Vagina (tissue), 2 donors: ENCODE results near the gene TARS2. TPM values are rescaled to one million over a fixed set of nuclear protein-coding genes. Genes with fewer than 3 reads are reported as not detected.

Experiments
- DNase-seq, 2 donors: peaks; one replicate each; pipeline ENCODE4 v3.0.0-alpha.2; 2017; ENCODE audit errors: extremely low spot score in 2 of 2
- H3K27ac ChIP-seq: fragments of 200-600 bp; sonication (generic); one replicate; pipeline ENCODE4 v1.5.1; 2019
- H3K27me3 ChIP-seq: fragments of 200-600 bp; sonication (generic); one replicate; pipeline ENCODE4 v1.5.1; 2019
- H3K36me3 ChIP-seq, 2 donors: fragments of 200-600 bp; sonication (generic); one replicate each; pipeline ENCODE4 v1.5.1; 2017 to 2019
- H3K4me1 ChIP-seq: fragments of 200-600 bp; sonication (generic); one replicate; pipeline ENCODE4 v1.5.1; 2019
- H3K4me3 ChIP-seq, 2 donors: fragments of 200-600 bp; sonication (generic); 1 replicate in 1 of 2; 2 replicates in 1 of 2; pipeline ENCODE4 v1.5.1; 2016 to 2019
- H3K9me3 ChIP-seq: fragments of 200-600 bp; sonication (generic); one replicate; pipeline ENCODE4 v1.5.1; 2019
- POLR2A ChIP-seq, 2 donors: fragments of 450-650 bp; IDR thresholded peaks; one replicate each; pipeline ENCODE4 v1.6.1; 2017; ENCODE audit warnings: antibody characterized with exemption in 2 of 2, mild to moderate bottlenecking in 2 of 2, moderate library complexity in 2 of 2
- POLR2AphosphoS5 ChIP-seq, 2 donors: sonication (generic); formaldehyde crosslinking; IDR thresholded peaks; one replicate each; pipeline ENCODE4 v1.9.0; 2017; ENCODE audit warnings: antibody characterized with exemption in 2 of 2, mild to moderate bottlenecking in 2 of 2, low read depth in 1 of 2; ENCODE audit not compliant: insufficient read depth in 1 of 2
- intact Hi-C: fragments of 100-400 bp; cut with DNase I; formaldehyde crosslinking; loops from one replicate; pipeline ENCODE4 v1.15.1; 2023
- total RNA-seq: library from RNA; depleted of rRNA; stranded (reverse); fragments of >200 nt; gene quantifications from one replicate; pipeline ENCODE4 v1.2.3, GENCODE V29; 2016
- TF ChIP-seq, protein P1 (sequence below), 3 experiments: fragments of 450-650 bp in 2 of 3; fragments of 200-600 bp in 1 of 3; sonication (generic) in 1 of 3; IDR thresholded peaks; one replicate each; pipeline ENCODE4 v1.5.1; 2017 to 2019; ENCODE audit warnings: antibody characterized with exemption in 3 of 3, mild to moderate bottlenecking in 2 of 3, moderate library complexity in 2 of 3

The TARS2 gene
- total RNA-seq, 1 donor from 2014 or later: 17.4 TPM

GRCh38 chr1:150546294-150546937 lies 59.2 kb downstream of the TARS2 start:
- intact Hi-C loops: no loop called here
- H3K27ac ChIP-seq: no peak overlapping the region
- H3K4me1 ChIP-seq: peaks cover 24% of the 10 kb centered on the region
- DNase-seq: no peak
- TF ChIP-seq POLR2A (IDR thresholded peaks at IDR 0.05): no peak
- TF ChIP-seq, protein P1, sequence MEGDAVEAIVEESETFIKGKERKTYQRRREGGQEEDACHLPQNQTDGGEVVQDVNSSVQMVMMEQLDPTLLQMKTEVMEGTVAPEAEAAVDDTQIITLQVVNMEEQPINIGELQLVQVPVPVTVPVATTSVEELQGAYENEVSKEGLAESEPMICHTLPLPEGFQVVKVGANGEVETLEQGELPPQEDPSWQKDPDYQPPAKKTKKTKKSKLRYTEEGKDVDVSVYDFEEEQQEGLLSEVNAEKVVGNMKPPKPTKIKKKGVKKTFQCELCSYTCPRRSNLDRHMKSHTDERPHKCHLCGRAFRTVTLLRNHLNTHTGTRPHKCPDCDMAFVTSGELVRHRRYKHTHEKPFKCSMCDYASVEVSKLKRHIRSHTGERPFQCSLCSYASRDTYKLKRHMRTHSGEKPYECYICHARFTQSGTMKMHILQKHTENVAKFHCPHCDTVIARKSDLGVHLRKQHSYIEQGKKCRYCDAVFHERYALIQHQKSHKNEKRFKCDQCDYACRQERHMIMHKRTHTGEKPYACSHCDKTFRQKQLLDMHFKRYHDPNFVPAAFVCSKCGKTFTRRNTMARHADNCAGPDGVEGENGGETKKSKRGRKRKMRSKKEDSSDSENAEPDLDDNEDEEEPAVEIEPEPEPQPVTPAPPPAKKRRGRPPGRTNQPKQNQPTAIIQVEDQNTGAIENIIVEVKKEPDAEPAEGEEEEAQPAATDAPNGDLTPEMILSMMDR (IDR thresholded peaks at IDR 0.05): no peak
- no peak for TF ChIP-seq POLR2AphosphoS5 (IDR thresholded peaks at IDR 0.05; ENCODE audit: insufficient read depth in 1 of 2, low read depth in 1 of 2)
- H3K4me3 ChIP-seq: no peak overlapping the region
- H3K36me3 ChIP-seq: no peaks in the 10 kb centered on the region
- H3K9me3 ChIP-seq: no peaks in the 10 kb centered on the region
- no peaks in the 10 kb centered on the region for H3K27me3 ChIP-seq

GRCh38 chr1:150548324-150548631 lies 61.1 kb downstream of the TARS2 start:
- peak overlapping the region; percentile 61 to 73 for H3K4me3 ChIP-seq
- TF ChIP-seq POLR2AphosphoS5 (IDR thresholded peaks at IDR 0.05; ENCODE audit: insufficient read depth in 1 of 2, low read depth in 1 of 2) (no peak), POLR2A (IDR thresholded peaks at IDR 0.05) (no peak)
- TF ChIP-seq, protein P1 (IDR thresholded peaks at IDR 0.05): no peak

GRCh38 chr1:150548632-150549495 lies 61.6 kb downstream of the TARS2 start, which contains the start of gene ADAMTSL4:
Gene ADAMTSL4 (plus strand): TSS chr1:150549408. CDS start chr1:150552289, 2,881 bp downstream.
- intact Hi-C loops: no loop called here
- Histone ChIP-seq H3K4me3 (peak within 1 kb of the TSS; percentile 61 to 73), H3K36me3 (no peaks in the 10 kb centered on the region), H3K9me3 (no peaks in the 10 kb centered on the region), H3K27me3 (no peaks in the 10 kb centered on the region), H3K27ac (peak within 1 kb of the TSS; percentile 94), H3K4me1 (peaks cover 46% of the 10 kb centered on the region)
- DNase-seq: no peak
- TF ChIP-seq, protein P1 (IDR thresholded peaks at IDR 0.05): peak in 1 of 3 experiments; percentile 9
- TF ChIP-seq POLR2AphosphoS5 (IDR thresholded peaks at IDR 0.05; ENCODE audit: insufficient read depth in 1 of 2, low read depth in 1 of 2) (no peak), POLR2A (IDR thresholded peaks at IDR 0.05) (peak in 1 of 2 donors; percentile 59)

More at GRCh38 chr1:150548324-150548631, 61.1 kb downstream of the TARS2 start:
- DNase-seq: no peak
- intact Hi-C loops: no loop called here
- Histone ChIP-seq H3K36me3 (no peaks in the 10 kb centered on the region), H3K27me3 (no peaks in the 10 kb centered on the region), H3K9me3 (no peaks in the 10 kb centered on the region), H3K4me1 (peaks cover 43% of the 10 kb centered on the region), H3K27ac (peak overlapping the region; percentile 94)

DNA sequence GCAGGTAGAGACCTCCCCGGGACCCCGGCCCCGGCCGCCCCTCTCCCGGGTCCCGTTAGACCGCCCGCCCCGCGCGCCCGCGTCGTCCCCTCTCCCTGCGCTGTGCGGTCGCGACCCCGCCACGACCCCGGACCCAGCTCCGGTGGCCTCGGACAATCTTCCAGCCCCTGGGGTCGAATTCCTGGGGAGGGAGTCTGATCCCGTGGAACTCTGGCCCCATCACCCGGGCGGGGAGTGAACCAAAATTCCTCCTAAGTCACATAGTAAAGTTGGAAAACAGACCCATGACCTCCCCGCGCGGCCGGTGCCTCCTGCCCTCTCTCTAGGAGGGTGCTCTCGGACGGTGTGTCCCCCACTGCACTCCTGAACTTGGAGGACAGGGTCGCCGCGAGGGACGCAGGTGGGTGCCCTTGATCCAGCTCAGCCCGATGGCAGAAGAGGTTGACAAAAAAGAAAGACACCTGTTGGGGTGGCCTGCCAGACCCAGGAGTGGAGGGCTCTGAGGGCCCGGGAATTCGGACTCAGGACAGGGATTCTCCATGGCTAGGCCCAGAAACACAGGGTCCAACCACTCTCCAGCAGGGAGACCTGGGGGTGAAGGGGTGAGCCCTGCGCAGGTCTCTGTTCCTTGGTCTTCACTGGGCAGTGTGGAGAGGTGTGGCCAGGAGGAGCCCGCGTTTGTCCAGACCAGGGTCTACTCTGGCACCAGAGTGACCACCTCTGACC lies 62.4 kb downstream of the TARS2 start:
- peaks cover 47% of the 10 kb centered on the region for H3K4me1 ChIP-seq
- peak overlapping the region; percentile 94 for H3K27ac ChIP-seq
- intact Hi-C loops: loop anchor here (5.0 kb wide), 1 partner anchor 32 kb away; the partner anchor contains the start of gene FALEC
- H3K4me3 ChIP-seq: peak overlapping the region; percentile 61 to 73
- peak in 1 of 2 donors; percentile 50 for TF ChIP-seq POLR2AphosphoS5 (IDR thresholded peaks at IDR 0.05; ENCODE audit: insufficient read depth in 1 of 2, low read depth in 1 of 2)
- TF ChIP-seq POLR2A (IDR thresholded peaks at IDR 0.05): no peak
- TF ChIP-seq, protein P1 (IDR thresholded peaks at IDR 0.05): no peak
- DNase-seq: no peak
- H3K9me3 ChIP-seq: no peaks in the 10 kb centered on the region
- H3K36me3 ChIP-seq: no peaks in the 10 kb centered on the region
- H3K27me3 ChIP-seq: no peaks in the 10 kb centered on the region
